GOT3 (cell line): Measurements from ENCODE around the gene CCL17.
"Not testable (repeated sequence)": the region's sequence is repeated elsewhere in the genome, so short reads cannot be mapped to it uniquely, and the experiment has no call there.

Experiments
- DNase-seq: peaks from one replicate; lab custom pipeline; 2025; ENCODE audit warnings: mixed read lengths; lab: John Stamatoyannopoulos, UW

Gene CCL17

DNA sequence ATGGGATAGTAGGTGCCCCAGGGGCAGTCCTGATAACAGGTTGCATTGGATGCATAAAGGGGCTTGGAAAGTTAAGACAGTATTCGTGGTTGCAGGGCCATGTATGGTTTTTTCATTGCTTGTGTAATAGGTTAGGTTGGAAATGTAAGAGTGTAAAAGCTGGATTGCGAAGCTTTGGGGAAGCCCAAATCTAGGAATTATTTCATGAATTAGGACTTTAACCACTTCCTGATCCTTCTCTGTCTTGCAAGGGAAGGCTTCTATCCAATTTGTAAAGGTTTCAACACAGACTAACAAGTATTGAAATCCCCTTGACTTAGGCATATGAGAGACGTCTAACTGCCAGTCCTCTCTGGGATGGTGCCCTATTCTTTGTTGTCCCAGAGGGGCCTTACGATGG lies 7.8 kb upstream of the CCL17 start:
- no peak for DNase-seq

DNA sequence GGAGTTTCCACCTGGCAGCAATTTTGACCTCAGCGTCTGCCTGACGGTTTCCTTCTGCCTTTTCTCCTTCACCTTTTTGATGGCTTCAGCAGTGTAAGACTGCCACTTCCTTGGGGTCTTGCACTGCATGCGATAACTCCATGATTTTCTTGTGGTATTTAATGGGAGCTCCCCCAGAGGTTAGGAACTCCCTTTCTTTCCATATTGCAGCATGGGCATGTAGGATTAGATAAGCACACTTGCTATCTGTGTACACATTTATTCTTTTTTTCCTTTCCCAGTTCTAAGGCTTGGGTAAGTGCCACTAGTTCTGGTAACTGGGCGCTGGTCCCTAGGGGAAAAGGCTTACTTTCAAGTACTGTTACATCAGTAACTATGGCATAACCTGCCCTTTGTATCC lies 7.1 kb upstream of the CCL17 start:
- DNase-seq = not testable (repeated sequence)

DNA sequence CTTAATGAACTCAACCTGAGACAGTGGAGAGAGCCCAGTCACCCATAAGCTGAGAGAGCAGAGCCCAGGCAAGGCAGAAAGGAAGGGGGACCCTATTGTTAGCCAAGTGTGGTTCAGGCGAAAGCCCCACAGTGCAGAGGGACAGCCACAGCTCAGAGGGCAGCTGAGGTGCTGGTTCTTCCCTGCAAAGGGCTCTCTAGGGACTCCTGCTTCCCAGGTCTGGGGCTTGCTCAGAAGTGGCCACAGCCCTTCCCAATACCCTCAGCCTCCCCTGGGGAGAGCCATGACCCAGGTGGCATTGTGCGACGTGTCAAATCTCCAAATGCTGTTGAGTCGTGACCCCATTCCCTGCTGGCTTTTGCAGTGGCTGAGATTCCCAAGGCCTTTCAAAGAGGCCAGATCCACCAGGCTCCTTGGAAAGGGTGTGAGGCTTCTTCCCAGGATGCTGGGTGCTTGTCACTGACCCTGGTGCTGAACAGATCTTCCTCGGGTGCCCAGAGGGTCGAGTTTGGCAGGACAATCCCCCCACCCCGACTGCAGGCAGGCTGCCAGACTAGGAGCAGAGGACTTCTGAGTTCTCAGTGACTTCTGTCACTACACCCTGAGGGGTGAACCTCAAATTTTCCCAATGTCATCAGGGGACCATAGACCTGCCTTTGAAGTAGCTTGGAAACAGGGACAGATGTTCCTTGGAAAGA lies 2.5 kb upstream of the CCL17 start:
- DNase-seq = no peak

DNA sequence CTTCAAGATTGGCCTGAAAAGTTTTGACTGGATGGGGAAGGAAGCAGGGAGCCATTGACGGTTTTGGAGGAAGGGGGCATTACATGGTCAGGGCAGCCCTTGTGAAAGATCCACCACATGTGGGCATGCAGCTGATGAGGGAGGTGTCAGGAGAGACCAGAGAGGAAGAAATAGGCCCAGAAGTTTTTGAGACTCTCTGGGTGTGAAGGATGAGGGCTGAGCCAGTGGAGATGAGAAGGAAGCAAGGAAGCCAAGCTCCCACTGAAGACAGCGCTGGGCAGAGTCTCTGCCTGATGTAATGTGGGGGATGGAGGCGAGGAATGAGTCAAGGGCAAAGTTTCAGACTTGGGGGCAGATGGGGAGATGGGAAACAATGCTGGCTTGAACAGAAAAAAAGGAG lies 530 bp downstream of the CCL17 start:
- DNase-seq = no peak

DNA sequence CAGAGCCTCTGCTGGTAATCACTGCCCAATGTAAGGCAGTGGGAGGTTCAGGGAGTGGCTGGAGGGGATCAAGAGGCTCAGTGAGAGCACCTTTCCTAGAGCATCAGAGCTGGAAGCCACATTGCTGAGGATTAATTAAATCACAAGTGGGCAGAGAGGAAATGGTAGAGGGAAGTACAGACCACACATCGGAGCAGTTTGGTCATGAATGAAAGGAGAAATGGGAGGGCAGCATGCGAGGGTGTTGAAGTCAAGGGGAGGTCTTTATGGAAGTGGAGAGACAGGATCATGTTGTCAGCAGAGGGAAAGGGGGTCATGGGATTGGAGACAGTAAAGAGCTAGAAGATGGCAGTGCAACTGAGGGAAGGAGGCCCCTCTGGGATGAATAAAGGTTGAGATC lies 2.3 kb downstream of the CCL17 start:
- no peak for DNase-seq

DNA sequence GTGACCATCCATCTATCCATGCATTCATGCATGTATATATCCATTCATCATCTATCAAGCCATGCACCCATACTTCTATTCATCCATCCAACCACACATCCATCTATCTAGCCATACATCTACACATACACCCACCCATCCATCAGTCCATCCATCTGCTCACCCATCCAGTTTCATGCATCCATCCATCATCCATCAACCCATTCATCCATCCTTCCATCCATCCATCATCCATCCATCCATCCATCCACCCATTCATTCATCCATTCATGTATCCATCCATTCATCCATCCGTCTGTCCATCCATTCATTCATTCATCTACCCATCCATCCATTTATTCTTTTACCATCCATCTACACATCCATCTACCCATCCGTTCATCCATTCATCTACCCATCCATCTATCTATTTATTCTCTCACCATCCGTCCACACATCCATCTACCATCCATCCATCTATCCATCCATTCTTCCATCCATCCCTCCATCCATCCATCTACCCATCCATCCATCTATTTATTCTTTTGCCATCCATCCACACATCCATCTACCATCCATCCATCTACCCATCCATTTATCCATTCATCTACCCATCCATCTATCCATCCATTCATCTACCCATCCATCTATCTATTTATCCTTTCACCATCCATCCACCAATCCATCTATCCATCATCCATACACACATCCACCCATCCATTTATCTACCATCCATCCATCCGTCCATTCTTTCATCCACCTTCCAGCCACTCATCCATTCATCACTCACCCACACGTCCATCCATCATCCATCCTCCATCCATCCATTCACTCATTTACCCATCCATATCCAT lies 3.2 kb downstream of the CCL17 start:
- DNase-seq = no peak

DNA sequence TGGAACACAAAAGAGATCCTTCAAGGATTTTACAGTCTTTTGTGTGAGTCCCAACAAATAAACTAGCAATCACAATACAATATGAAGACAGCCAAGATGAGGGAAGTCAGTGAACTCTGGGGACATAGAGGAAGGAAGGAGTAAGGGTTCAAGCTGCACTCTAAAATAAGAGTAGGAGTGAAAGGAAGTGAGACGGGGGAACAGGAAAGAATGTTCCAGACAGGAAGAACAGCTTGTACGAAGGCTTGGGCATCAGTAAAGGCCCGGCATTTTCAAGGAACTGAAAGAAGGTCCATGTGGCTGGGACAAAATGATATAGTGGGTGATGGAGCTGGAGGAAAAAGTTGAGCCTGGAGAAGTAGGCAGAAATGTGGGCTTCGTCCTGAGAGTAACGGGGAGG lies 4.5 kb downstream of the CCL17 start:
- no peak for DNase-seq

DNA sequence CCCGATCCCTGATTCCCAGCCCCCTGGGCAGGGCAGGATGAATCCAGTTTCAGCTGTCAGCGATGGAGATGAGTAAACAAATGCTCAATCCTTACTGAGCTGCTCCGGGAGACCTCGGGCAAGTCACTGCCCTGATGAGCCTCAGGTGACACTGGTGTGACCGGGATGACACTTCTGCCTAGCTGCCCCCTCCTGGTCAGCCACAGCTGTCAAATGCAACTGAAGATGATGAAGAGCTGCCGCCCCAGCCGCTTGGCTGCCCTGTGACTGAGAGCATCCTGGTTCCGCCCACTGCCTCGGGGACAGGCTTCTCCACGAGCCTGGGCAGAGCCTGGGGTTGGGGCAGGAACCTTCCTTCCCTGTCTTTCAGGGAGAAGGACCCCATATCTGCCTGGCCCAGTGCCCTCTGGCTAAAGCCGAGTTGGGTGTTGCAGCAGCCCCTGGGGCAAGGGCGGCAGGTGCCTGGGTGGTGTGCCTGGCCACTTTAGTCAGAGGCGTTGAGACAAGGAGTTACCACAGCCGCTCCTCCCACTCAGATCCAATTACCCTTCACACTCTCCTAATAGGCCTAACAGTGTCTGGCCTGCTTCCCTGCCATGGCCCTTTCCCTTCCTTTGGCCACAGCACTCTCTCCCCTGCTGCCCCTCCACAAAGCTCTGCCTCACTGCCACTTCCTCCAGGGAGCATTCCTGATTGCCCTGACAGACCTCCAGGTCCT lies 5.5 kb downstream of the CCL17 start:
- DNase-seq = no peak

DNA sequence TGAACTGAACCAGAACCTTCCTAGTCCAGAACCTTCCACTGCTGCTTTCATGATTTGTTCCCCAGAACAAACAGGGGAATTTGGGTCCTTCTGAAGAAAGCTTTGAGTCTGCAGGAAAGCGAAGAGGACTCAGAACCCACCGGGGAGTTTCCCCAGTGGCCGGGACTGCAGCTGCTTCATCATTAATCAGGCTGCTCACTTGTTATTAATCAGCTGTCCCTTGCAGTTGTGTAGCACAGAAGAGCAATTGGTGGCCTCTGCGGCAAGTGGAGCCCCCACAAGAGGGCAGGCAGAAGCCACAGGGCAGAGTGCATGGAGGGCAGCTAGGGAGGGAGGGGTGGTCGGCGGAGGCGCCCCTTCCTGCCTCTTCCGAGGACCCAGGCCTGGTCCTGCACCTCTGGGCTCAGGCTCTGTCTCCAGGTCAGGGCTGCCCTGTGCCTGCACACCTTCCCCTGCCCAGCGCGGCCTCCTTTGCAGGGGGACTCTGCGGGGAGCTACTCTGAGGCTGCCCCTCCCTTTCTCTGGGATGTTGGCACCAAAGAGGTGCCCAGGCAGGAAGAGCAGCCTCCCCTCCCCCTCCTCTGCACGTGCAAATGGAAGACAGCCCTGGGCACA lies 6.9 kb downstream of the CCL17 start:
- no peak for DNase-seq

DNA sequence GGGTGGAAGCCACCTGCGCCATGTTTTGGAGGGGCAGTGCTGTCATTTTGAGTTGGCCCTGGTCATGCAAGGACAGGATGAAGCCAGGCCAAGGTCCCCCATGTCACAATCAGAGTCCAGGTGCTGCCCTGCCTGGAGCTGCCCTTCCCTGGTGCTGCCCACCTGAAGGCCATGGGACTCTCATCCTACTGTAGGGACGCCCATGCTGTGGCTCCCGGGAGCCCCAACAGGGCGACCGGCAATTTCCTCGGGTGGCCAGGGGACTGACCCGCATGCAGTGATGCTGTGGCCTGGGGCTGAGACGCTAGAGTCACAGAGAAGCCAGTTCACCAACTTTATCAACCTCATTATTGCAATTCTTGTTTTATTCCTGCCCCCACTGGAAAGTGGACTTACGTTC lies 8.0 kb downstream of the CCL17 start:
- no peak for DNase-seq

DNA sequence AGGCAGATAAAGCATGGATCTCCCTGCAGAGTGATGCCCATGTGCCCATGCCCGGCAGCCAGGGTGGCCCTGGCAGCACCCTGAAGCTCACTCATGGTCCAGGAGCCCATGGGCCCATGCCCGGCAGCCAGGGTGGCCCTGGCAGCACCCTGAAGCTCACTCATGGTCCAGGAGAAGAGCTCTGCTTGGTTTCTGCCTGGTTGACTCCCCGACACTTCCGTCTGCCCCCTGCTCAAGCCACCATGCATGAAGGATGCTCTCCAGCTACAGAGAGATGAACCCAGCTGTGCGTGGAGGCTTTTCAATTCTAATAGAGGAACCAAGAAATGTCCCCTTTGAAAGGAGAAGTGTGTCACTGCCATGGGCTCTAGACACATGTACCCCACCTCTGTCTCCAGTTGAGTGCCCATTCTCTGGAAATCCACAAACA lies 8.7 kb downstream of the CCL17 start:
- no peak for DNase-seq

DNA sequence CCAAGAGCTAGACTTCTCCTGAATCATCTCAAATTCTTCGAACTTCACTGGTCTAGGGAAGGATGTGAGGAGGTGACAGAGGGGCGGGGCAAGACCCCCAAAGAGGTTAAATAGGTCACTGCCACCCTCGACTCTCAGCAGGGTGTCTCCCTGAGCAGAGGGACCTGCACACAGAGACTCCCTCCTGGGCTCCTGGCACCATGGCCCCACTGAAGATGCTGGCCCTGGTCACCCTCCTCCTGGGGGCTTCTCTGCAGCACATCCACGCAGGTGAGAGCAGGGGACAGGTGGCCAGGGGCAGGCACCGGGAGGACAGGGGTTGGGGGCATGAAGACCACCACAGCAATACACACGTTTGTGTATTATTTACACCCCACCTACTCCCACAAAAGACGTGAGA lies 9.2 kb downstream of the CCL17 start:
- no peak for DNase-seq

DNA sequence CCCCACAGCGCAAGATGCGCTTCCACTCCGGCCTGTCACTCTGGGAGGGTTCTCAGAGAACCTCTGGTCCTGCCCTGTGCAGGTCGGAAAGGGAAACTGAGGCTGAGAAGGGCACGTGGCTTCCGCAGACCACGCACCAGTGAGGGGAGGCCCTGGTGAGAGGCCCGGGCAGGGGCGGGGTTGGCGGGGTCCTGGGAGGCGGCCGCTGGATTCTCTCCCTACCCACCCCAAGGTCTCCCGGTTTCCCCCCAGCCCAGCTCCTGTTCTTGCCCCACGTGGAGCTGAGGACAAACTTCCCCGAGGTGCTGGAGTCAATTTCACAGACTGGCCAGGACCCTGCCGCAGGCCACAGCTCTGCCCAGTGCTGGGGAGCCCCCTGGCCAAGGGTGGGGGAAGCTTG lies 11.5 kb downstream of the CCL17 start:
- no peak for DNase-seq

DNA sequence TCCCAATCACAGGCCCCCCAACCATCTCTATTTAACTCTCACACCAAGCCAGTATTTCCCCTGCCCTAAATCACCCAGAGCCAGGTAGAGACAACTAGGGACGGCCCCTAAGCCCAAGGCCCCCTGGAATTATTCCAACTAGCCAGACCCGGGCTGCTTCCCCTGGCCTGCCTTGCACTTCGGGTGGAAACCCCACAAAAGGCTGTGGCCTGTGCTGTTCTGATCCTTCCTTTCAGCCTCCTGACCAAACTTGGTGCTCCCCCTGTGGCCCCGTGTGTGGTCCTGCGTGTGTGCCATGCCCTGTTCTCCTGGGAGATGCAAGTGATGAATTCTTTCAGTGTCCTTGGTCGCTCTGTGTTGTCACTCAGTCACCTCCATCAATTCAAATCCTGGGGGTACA lies 14.9 kb downstream of the CCL17 start:
- no peak for DNase-seq

DNA sequence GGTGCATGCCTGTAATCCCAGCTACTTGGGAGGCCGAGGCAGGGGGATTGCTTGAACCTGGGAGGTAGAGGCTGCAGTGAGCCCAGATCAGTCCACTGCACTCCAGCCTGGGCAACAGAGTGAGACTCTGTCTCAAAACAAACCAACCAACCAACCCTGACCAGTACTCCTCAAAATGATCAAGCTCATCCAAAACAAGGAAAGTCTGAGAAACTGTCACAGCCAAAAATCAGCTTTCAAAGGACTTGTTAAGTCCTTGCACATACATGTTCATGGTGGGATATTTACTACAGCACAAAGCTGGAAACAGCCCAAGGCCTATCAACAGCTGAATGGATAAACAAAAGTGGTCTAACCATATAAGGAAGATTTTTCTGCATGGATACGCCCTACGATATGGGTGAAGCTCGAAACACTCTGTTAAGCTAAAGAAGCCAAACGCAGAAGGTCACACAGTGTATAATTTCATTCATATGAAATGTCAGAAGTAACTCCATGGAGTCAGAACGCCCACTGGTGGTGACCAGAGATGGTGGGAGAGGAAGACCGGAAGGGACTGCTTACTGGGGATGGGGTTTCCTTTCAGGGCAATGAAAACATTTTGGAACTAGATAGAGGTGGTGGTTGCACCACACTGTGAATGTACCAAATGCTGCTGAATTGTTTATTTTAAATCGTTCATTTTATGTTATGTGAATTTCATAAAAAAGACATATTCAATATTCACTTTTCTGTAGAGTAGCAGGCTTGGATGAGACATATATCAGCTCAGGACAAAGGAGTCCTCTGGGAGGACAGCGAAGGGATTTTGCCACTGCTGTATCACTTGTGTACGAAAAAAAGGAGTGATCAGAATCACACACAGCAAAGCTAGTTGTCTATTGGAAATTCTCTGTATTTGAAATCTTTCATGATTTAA lies 17.7 kb downstream of the CCL17 start:
- DNase-seq = no peak

DNA sequence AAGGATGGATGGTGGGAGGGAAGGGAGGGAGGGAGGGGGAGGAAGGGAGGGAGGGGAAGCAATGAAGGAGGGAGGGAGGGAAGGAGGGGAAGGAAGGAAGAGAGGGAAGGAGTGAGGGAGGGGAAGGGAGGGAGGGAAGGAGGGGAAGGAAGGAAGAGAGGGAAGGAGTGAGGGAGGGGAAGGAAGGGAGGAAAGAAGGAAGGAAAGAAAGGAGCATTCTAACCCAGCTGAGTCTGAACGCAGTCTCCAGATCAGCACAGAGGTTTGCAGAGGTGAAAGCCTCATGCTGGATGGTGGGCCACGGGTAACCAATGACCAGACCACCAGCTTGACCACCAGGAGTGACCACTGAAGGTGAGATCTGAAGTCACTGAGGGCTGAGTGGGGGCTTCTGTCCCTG lies 18.6 kb downstream of the CCL17 start:
- no peak for DNase-seq

DNA sequence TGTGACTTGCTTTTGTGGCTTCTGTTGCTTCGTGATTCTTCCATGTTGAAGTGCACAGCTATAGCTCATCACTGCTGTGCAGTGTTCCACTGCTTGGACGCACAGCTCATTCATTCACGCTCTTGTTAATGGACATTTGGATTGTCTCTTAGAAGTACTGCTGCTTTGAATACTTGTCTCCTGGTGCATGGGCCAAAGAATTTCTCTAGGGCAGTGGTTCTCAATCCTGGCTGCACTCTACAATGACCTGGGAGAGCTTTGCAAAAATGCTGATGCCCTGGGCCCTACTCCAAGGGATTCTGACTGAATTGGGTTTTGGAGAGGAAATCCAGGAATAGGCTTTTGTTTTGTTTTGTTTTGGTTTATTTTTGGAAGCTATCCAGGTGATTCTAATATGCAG lies 20.0 kb downstream of the CCL17 start:
- DNase-seq = no peak

DNA sequence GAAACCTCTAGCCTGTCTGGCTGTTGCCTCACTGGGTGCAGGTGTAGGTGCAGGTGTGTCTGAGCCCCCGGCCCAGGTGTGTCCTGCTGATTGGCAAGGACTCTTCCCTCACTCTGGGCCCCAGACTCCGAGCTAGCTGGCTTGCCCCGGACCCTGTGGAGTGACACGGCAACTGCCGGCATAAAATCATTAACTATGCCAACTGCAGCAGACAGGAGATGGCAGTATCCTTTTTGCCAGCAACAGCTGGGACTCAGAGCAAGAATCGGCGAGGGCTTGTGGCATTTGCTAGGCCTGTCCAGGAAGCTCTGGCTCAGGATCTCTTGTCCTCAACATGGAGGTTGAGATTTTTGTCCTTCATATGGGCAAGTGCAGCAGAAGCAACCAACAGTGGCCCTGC lies 21.8 kb downstream of the CCL17 start:
- no peak for DNase-seq

DNA sequence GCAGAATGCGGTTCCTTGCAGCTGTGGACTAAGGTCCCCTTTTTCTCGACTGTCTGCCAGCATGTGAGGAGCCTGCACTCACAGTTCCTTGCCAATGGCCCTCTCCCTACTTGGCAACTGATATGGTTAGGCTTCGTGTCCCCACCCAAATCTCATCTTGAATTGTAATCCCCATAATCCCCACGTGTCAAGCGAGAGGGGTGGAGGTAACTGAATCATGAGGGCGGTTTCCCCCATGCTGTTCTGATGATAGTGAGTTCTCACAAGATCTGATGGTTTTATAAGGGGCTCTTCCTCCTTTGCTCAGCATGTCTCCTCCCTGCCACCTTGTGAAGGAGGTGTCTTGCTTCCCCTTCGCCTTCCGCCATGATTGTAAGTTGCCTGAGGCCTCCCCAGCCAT lies 22.7 kb downstream of the CCL17 start:
- DNase-seq = no peak

DNA sequence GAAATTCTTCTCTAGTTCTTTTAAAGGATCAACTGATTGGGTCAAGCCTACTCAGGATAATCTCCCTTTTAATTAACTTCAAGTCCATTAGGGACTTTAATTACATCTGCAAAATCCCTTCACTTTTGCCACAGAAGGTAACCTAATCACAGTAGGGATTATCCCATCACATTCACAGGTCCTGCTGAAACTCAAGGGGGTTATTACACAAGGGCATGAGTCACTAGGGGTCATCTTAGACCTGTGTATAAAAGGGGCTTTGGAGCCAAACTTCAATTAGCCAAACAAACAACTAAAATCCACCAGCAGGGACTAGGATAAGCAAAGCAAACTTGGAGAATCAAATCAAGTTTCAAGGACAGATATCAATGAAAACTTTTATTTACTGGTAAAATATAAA lies 23.3 kb downstream of the CCL17 start:
- DNase-seq = no peak

DNA sequence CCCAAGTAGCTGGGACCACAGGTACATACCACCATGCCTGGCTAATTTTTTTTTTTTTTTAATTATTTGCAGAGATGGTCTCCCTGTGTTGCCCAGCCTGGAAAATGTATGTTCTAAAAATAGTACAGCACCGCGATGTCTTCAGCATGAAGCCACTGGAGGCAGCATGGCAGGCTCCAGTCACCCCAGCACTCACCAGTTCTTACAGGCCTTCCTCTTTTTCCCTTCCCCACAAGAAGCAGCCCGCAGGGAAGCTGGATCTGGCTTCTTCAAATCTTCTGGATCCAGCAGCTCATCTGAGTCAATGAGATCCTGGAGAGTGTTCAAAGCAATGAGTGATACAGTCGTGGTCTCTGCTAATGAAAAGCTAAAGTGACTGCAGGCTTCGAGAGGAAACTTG lies 26.4 kb downstream of the CCL17 start:
- no peak for DNase-seq

DNA sequence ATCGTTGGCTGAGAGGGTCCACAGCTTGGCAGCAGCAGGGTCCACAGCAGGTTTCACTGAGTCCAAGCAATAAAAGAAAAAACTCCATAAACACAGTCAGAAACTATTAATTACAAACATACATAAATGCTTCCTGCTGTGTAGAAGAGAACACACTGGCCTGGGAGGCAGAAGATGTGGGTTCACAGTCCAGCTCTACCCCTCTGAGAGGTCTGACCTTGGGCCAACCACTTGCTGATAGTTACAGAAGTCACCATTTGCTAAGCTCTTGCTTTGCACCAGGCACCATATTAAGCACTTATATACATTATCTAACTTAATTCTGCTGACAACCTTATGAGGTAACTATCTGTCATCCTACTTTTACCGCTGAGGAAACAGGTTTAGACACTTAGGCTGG lies 27.9 kb downstream of the CCL17 start:
- no peak for DNase-seq
